HFFc6 (cell line): Measurements from ENCODE around the gene RLN3. TPM values are rescaled to one million over a fixed set of nuclear protein-coding genes. Genes with fewer than 3 reads are reported as not detected.

Experiments
- DNase-seq: peaks from one replicate; pipeline ENCODE4 v3.0.0-alpha.2; 2018
- H3K27ac Mint-ChIP-seq: 2 replicates; pipeline ENCODE4 v1.8.0; 2020; ENCODE audit warnings: mild to moderate bottlenecking, mixed read lengths
- H3K27me3 Mint-ChIP-seq: 2 replicates; pipeline ENCODE4 v1.8.0; 2021; ENCODE audit warnings: mild to moderate bottlenecking, moderate library complexity, mixed read lengths; ENCODE audit not compliant: insufficient read depth
- H3K36me3 Mint-ChIP-seq: 2 replicates; pipeline ENCODE4 v1.8.0; 2021; ENCODE audit warnings: low read depth, mixed read lengths
- H3K4me1 Mint-ChIP-seq: 2 replicates; pipeline ENCODE4 v1.8.0; 2020; ENCODE audit warnings: low read depth, mixed read lengths
- H3K4me3 Mint-ChIP-seq: 2 replicates; pipeline ENCODE4 v1.8.0; 2020; ENCODE audit warnings: mild to moderate bottlenecking, moderate library complexity, mixed read lengths
- H3K9me3 Mint-ChIP-seq: 2 replicates; pipeline ENCODE4 v1.8.0; 2020; ENCODE audit warnings: mild to moderate bottlenecking, mixed read lengths
- total RNA-seq, 6 experiments: library from RNA; stranded (reverse); fragmentation: NEBNext Ultra II Directional; extraction: Animal tissue kit (Norgen Biotek cat#: 25700); gene quantifications; 2 replicates in 1 of 6; 3 replicates in 5 of 6; pipeline ENCODE4 v1.2.3, GENCODE V29; 2021
- TF ChIP-seq, protein P1 (sequence below): fragments of 200-600 bp; sonication (generic); IDR thresholded peaks from 2 replicates; pipeline ENCODE4 v1.5.0; 2021; ENCODE audit warnings: antibody characterized with exemption, mild to moderate bottlenecking

Gene RLN3
- total RNA-seq, 6 experiments from 2014 or later, result not detected

GRCh38 chr19:13981021-13981420 lies 46.9 kb upstream of the RLN3 start:
- Mint-ChIP-seq H3K27me3 (peaks cover 3% of the 10 kb centered on the region; the same call in 1 of the 2 replicates), H3K27ac (no peak overlapping the region), H3K4me1 (peaks cover 11% of the 10 kb centered on the region), H3K9me3 (no peaks in the 10 kb centered on the region), H3K4me3 (no peak overlapping the region), H3K36me3 (no peaks in the 10 kb centered on the region; the same call in 1 of the 2 replicates)
- DNase-seq, result no peak
- TF ChIP-seq, protein P1, sequence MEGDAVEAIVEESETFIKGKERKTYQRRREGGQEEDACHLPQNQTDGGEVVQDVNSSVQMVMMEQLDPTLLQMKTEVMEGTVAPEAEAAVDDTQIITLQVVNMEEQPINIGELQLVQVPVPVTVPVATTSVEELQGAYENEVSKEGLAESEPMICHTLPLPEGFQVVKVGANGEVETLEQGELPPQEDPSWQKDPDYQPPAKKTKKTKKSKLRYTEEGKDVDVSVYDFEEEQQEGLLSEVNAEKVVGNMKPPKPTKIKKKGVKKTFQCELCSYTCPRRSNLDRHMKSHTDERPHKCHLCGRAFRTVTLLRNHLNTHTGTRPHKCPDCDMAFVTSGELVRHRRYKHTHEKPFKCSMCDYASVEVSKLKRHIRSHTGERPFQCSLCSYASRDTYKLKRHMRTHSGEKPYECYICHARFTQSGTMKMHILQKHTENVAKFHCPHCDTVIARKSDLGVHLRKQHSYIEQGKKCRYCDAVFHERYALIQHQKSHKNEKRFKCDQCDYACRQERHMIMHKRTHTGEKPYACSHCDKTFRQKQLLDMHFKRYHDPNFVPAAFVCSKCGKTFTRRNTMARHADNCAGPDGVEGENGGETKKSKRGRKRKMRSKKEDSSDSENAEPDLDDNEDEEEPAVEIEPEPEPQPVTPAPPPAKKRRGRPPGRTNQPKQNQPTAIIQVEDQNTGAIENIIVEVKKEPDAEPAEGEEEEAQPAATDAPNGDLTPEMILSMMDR, result no peak

DNA sequence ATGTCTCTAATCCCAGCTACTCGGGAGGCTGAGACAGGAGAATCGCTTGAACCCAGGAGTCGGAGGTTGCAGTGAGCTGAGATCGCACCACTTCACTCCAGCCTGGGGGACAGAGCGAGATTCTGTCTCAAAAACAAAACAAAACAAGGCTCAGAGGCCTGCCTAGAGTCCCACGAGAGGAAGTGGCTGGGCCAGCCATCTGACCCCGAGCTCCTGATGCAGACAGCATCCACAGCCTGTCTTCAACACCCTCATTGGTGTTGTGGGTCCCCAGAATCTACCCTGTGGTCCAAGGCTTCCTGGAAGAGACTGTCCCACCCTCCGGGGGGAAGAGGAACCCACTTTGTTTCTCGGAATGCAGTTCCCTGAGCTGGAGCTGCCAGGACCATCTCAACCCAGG lies 46.5 kb upstream of the RLN3 start:
- no peak for DNase-seq
- Mint-ChIP-seq H3K27me3 (peaks cover under 1% of the 10 kb centered on the region; the same call in 1 of the 2 replicates), H3K27ac (no peak overlapping the region), H3K36me3 (no peaks in the 10 kb centered on the region), H3K9me3 (no peaks in the 10 kb centered on the region), H3K4me1 (peaks cover 11% of the 10 kb centered on the region), H3K4me3 (no peak overlapping the region)
- TF ChIP-seq, protein P1, result no peak

- Mint-ChIP-seq H3K4me1 (peaks cover 14% of the 10 kb centered on the region), H3K9me3 (no peaks in the 10 kb centered on the region), H3K4me3 (no peak overlapping the region), H3K27ac (no peak overlapping the region), H3K27me3 (no peaks in the 10 kb centered on the region), H3K36me3 (no peaks in the 10 kb centered on the region)
- no peak for DNase-seq
- TF ChIP-seq, protein P1, result no peak
Measured at GRCh38 chr19:13981988-13982501, 45.9 kb upstream of the RLN3 start.

GRCh38 chr19:13982773-13983172 lies 45.2 kb upstream of the RLN3 start:
- H3K27ac Mint-ChIP-seq, result no peak overlapping the region
- H3K4me3 Mint-ChIP-seq, result no peak overlapping the region
- no peaks in the 10 kb centered on the region for H3K36me3 Mint-ChIP-seq
- H3K27me3 Mint-ChIP-seq, result no peaks in the 10 kb centered on the region
- peaks cover 20% of the 10 kb centered on the region for H3K4me1 Mint-ChIP-seq
- no peaks in the 10 kb centered on the region for H3K9me3 Mint-ChIP-seq
- no peak for DNase-seq
- TF ChIP-seq, protein P1, result no peak

DNA sequence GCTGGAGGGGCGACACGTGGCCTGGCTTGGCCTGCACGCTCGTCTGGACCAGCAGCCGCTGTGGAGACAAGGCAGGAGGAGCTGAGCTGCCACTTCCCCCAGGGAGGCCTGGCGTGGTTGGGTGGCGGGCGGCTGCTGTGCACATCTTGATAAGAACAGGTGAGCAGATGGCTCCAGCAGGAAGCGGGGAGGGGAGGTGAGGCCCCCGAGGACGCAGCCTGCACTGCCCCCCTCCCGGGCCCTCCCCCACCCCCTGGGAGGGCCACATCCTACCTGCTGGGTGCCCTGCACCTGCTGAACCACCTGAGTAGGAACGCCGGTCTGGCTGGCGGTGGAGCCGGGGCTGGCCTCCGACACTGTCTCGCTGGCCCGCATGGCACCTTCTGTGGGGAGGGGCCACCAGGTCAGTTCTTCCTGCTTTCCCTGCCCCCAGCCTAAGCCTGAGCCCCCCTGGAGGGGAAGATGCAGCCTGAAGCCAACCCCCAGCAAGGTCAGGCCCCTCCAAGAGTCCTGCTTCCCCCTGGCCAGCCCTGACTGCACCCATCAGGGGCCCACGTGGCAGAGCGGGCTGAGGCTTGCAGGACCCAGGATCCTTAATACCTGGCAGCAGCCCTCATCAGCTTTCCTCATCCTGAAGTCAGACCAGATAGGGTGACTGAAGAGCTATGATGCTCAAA lies 44.6 kb upstream of the RLN3 start:
- no peak overlapping the region for H3K27ac Mint-ChIP-seq
- TF ChIP-seq, protein P1, result no peak
- H3K4me1 Mint-ChIP-seq, result peaks cover 20% of the 10 kb centered on the region
- no peaks in the 10 kb centered on the region for H3K27me3 Mint-ChIP-seq
- no peak for DNase-seq
- H3K9me3 Mint-ChIP-seq, result no peaks in the 10 kb centered on the region
- no peak overlapping the region for H3K4me3 Mint-ChIP-seq
- H3K36me3 Mint-ChIP-seq, result no peaks in the 10 kb centered on the region
